ENCODE measurements around the gene CXCL9.

CXCL9 gene

GRCh38 chr4:76003035-76003434 is 4.3 kb downstream of the CXCL9 start:
- no peaks in the 10 kb centered on the region for H3K4me1 ChIP-seq (ENCODE audit: control insufficient read depth, insufficient read depth, low read length)
- H3K4me3 ChIP-seq (ENCODE audit: low read depth, low read length) = no peak overlapping the region
- TF ChIP-seq ZNF639 (tag by site-specific recombination; IDR thresholded peaks at IDR 0.05) (no peak), PRDM6 (tag by site-specific recombination; IDR thresholded peaks at IDR 0.05) (no peak), ZNF221 (tag by site-specific recombination; IDR thresholded peaks at IDR 0.05; ENCODE audit: borderline replicate concordance) (no peak), ZNF211 (tag by site-specific recombination; IDR thresholded peaks at IDR 0.05; ENCODE audit: low read depth) (no peak), ZNF621 (tag by site-specific recombination; IDR thresholded peaks at IDR 0.05) (no peak)
- H3K27ac ChIP-seq (ENCODE audit: extremely low read depth, low read depth, low read length) = no peak overlapping the region
- ChIA-PET POLR2A (no interaction called here), CTCF (interaction anchor here (1.1 kb wide), 1 partner anchor 67 kb away, joined by 6 read pairs; no protein-coding TSS in a partner anchor)
- no peaks in the 10 kb centered on the region for H3K36me3 ChIP-seq (ENCODE audit: control insufficient read depth in 2 of 2, insufficient read depth in 1 of 2, low read length in 2 of 2)
- H3K9me3 ChIP-seq (ENCODE audit: control insufficient read depth, insufficient read depth, low read depth, low read length) = no peaks in the 10 kb centered on the region

- ChIA-PET POLR2A (no interaction called here), CTCF (interaction anchor here (1.1 kb wide), 1 partner anchor 68 kb away, joined by 6 read pairs; no protein-coding TSS in a partner anchor)
- TF ChIP-seq ZSCAN23 (tag by site-specific recombination; IDR thresholded peaks at IDR 0.05) (no peak), ATF2 (tag by site-specific recombination; IDR thresholded peaks at IDR 0.05; ENCODE audit: low read depth) (no peak), SETDB1 (IDR thresholded peaks at IDR 0.05; ENCODE audit: insufficient read length, low read length) (peak; percentile 27)
- no peaks in the 10 kb centered on the region for H3K9me3 ChIP-seq (ENCODE audit: control insufficient read depth, insufficient read depth, low read depth, low read length)
- H3K4me3 ChIP-seq (ENCODE audit: low read depth, low read length) = no peak overlapping the region
- no peaks in the 10 kb centered on the region for H3K4me1 ChIP-seq (ENCODE audit: control insufficient read depth, insufficient read depth, low read length)
- H3K27ac ChIP-seq (ENCODE audit: extremely low read depth, low read depth, low read length) = no peak overlapping the region
- H3K36me3 ChIP-seq (ENCODE audit: control insufficient read depth in 2 of 2, insufficient read depth in 1 of 2, low read length in 2 of 2) = no peaks in the 10 kb centered on the region
Observed at GRCh38 chr4:76002176-76002575, 5.1 kb downstream of the CXCL9 start.

GRCh38 chr4:76001700-76002099 is 5.6 kb downstream of the CXCL9 start:
- no peak for TF ChIP-seq ZBTB20 (tag by site-specific recombination; IDR thresholded peaks at IDR 0.05)
- no peak for TF ChIP-seq ZBTB7A (tag by site-specific recombination; IDR thresholded peaks at IDR 0.05; ENCODE audit: low read depth)
- TF ChIP-seq ZNF610 (tag by site-specific recombination; IDR thresholded peaks at IDR 0.05; ENCODE audit: borderline replicate concordance) = no peak
- no peak for TF ChIP-seq ZNF513 (tag by site-specific recombination; IDR thresholded peaks at IDR 0.05)
- TF ChIP-seq ZNF658 (tag by site-specific recombination; IDR thresholded peaks at IDR 0.05) = no peak
- TF ChIP-seq ZNF341 (tag by site-specific recombination; IDR thresholded peaks at IDR 0.05; ENCODE audit: low read depth) = no peak
- no peak for TF ChIP-seq KLF8 (tag by site-specific recombination; IDR thresholded peaks at IDR 0.05)
- Histone ChIP-seq H3K27ac (ENCODE audit: extremely low read depth, low read depth, low read length) (no peak overlapping the region), H3K4me3 (ENCODE audit: low read depth, low read length) (no peak overlapping the region), H3K4me1 (ENCODE audit: control insufficient read depth, insufficient read depth, low read length) (no peaks in the 10 kb centered on the region), H3K36me3 (ENCODE audit: control insufficient read depth in 2 of 2, insufficient read depth in 1 of 2, low read length in 2 of 2) (no peaks in the 10 kb centered on the region), H3K9me3 (ENCODE audit: control insufficient read depth, insufficient read depth, low read depth, low read length) (no peaks in the 10 kb centered on the region)
- CTCF ChIA-PET = no interaction called here
- POLR2A ChIA-PET = no interaction called here

Data from HEK293 (cell line).